Vagina (tissue), 2 donors: ENCODE results near the gene EML4. TPM values are rescaled to one million over a fixed set of nuclear protein-coding genes. Genes with fewer than 3 reads are reported as not detected.

ENCODE experiments used
- DNase-seq, 2 donors: peaks; one replicate each; pipeline ENCODE4 v3.0.0-alpha.2; 2017; ENCODE audit errors: extremely low spot score in 2 of 2
- H3K27ac ChIP-seq: fragments of 200-600 bp; sonication (generic); one replicate; pipeline ENCODE4 v1.5.1; 2019
- H3K27me3 ChIP-seq: fragments of 200-600 bp; sonication (generic); one replicate; pipeline ENCODE4 v1.5.1; 2019
- H3K36me3 ChIP-seq, 2 donors: fragments of 200-600 bp; sonication (generic); one replicate each; pipeline ENCODE4 v1.5.1; 2017 to 2019
- H3K4me1 ChIP-seq: fragments of 200-600 bp; sonication (generic); one replicate; pipeline ENCODE4 v1.5.1; 2019
- H3K4me3 ChIP-seq, 2 donors: fragments of 200-600 bp; sonication (generic); 1 replicate in 1 of 2; 2 replicates in 1 of 2; pipeline ENCODE4 v1.5.1; 2016 to 2019
- H3K9me3 ChIP-seq: fragments of 200-600 bp; sonication (generic); one replicate; pipeline ENCODE4 v1.5.1; 2019
- POLR2A ChIP-seq, 2 donors: fragments of 450-650 bp; IDR thresholded peaks; one replicate each; pipeline ENCODE4 v1.6.1; 2017; ENCODE audit warnings: antibody characterized with exemption in 2 of 2, mild to moderate bottlenecking in 2 of 2, moderate library complexity in 2 of 2
- POLR2AphosphoS5 ChIP-seq, 2 donors: sonication (generic); formaldehyde crosslinking; IDR thresholded peaks; one replicate each; pipeline ENCODE4 v1.9.0; 2017; ENCODE audit warnings: antibody characterized with exemption in 2 of 2, mild to moderate bottlenecking in 2 of 2, low read depth in 1 of 2; ENCODE audit not compliant: insufficient read depth in 1 of 2
- intact Hi-C: fragments of 100-400 bp; cut with DNase I; formaldehyde crosslinking; loops from one replicate; pipeline ENCODE4 v1.15.1; 2023
- total RNA-seq: library from RNA; depleted of rRNA; stranded (reverse); fragments of >200 nt; gene quantifications from one replicate; pipeline ENCODE4 v1.2.3, GENCODE V29; 2016
- TF ChIP-seq, protein P1 (sequence below), 3 experiments: fragments of 450-650 bp in 2 of 3; fragments of 200-600 bp in 1 of 3; sonication (generic) in 1 of 3; IDR thresholded peaks; one replicate each; pipeline ENCODE4 v1.5.1; 2017 to 2019; ENCODE audit warnings: antibody characterized with exemption in 3 of 3, mild to moderate bottlenecking in 2 of 3, moderate library complexity in 2 of 3

The EML4 gene
- total RNA-seq, 1 donor from 2014 or later: 26.0 TPM

- Histone ChIP-seq H3K27me3 (no peaks in the 10 kb centered on the region), H3K9me3 (no peaks in the 10 kb centered on the region), H3K27ac (no peak overlapping the region), H3K4me3 (no peak overlapping the region), H3K4me1 (no peaks in the 10 kb centered on the region), H3K36me3 (no peaks in the 10 kb centered on the region)
- TF ChIP-seq POLR2A (IDR thresholded peaks at IDR 0.05) (no peak), POLR2AphosphoS5 (IDR thresholded peaks at IDR 0.05; ENCODE audit: insufficient read depth in 1 of 2, low read depth in 1 of 2) (no peak)
- TF ChIP-seq, protein P1, sequence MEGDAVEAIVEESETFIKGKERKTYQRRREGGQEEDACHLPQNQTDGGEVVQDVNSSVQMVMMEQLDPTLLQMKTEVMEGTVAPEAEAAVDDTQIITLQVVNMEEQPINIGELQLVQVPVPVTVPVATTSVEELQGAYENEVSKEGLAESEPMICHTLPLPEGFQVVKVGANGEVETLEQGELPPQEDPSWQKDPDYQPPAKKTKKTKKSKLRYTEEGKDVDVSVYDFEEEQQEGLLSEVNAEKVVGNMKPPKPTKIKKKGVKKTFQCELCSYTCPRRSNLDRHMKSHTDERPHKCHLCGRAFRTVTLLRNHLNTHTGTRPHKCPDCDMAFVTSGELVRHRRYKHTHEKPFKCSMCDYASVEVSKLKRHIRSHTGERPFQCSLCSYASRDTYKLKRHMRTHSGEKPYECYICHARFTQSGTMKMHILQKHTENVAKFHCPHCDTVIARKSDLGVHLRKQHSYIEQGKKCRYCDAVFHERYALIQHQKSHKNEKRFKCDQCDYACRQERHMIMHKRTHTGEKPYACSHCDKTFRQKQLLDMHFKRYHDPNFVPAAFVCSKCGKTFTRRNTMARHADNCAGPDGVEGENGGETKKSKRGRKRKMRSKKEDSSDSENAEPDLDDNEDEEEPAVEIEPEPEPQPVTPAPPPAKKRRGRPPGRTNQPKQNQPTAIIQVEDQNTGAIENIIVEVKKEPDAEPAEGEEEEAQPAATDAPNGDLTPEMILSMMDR (IDR thresholded peaks at IDR 0.05): no peak
- no peak for DNase-seq
- intact Hi-C loops: no loop called here
Measured at GRCh38 chr2:42286268-42286946, 117.3 kb downstream of the EML4 start.

GRCh38 chr2:42288811-42289210, 119.7 kb downstream of the EML4 start:
- intact Hi-C loops: no loop called here
- Histone ChIP-seq H3K27me3 (no peaks in the 10 kb centered on the region), H3K9me3 (no peaks in the 10 kb centered on the region), H3K36me3 (no peaks in the 10 kb centered on the region), H3K4me3 (no peak overlapping the region), H3K27ac (no peak overlapping the region), H3K4me1 (no peaks in the 10 kb centered on the region)
- TF ChIP-seq, protein P1 (IDR thresholded peaks at IDR 0.05): no peak
- TF ChIP-seq POLR2A (IDR thresholded peaks at IDR 0.05) (no peak), POLR2AphosphoS5 (IDR thresholded peaks at IDR 0.05; ENCODE audit: insufficient read depth in 1 of 2, low read depth in 1 of 2) (no peak)
- no peak for DNase-seq

DNA sequence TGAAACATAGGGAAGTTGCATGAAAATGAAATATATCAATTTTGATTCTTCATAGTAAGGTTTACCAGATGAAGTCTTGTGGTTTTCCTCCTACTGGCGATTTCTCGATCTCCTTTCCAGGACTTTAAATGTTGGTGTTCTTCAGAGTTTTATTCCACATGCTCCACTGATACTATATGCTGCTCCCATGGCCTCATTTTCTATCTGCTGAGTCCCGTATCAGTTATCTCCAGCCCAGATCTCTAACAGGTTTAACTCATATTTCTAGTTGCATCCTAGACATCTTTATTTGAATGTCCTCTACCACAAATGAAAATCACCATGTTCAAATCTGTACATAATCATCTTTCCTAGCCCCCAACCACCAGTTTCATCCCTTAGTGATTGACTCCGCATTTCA, 120.1 kb downstream of the EML4 start:
- no peaks in the 10 kb centered on the region for H3K4me1 ChIP-seq
- DNase-seq: no peak
- H3K4me3 ChIP-seq: no peak overlapping the region
- H3K36me3 ChIP-seq: no peaks in the 10 kb centered on the region
- H3K9me3 ChIP-seq: no peaks in the 10 kb centered on the region
- no peak overlapping the region for H3K27ac ChIP-seq
- no peaks in the 10 kb centered on the region for H3K27me3 ChIP-seq
- TF ChIP-seq, protein P1 (IDR thresholded peaks at IDR 0.05): no peak
- TF ChIP-seq POLR2A (IDR thresholded peaks at IDR 0.05) (no peak), POLR2AphosphoS5 (IDR thresholded peaks at IDR 0.05; ENCODE audit: insufficient read depth in 1 of 2, low read depth in 1 of 2) (no peak)
- intact Hi-C loops: no loop called here

- no peaks in the 10 kb centered on the region for H3K9me3 ChIP-seq
- H3K36me3 ChIP-seq: no peaks in the 10 kb centered on the region
- no peak overlapping the region for H3K4me3 ChIP-seq
- H3K4me1 ChIP-seq: no peaks in the 10 kb centered on the region
- no peaks in the 10 kb centered on the region for H3K27me3 ChIP-seq
- DNase-seq: no peak
- TF ChIP-seq, protein P1 (IDR thresholded peaks at IDR 0.05): no peak
- TF ChIP-seq POLR2A (IDR thresholded peaks at IDR 0.05) (no peak), POLR2AphosphoS5 (IDR thresholded peaks at IDR 0.05; ENCODE audit: insufficient read depth in 1 of 2, low read depth in 1 of 2) (no peak)
- intact Hi-C loops: no loop called here
- no peak overlapping the region for H3K27ac ChIP-seq
Measured at GRCh38 chr2:42290005-42290404, 120.9 kb downstream of the EML4 start.

DNA sequence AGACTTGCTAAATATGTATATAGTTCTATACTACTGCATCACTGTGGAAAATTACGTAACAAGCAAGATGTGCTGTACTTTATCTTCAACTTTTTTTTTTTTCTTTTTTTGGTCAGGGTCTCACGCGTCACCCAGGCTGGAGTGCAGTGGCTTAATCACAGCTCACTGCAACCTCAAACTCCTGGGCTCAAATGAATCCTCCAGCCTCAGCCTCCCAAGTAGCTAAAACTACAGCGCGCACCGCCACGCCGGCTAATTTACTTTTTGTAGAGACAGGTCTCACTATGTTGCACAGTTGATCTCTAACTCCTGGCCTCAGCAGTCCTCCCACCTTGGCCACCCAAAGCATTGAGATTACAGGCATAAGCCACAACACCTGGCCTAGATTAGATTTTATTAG, 123.9 kb downstream of the EML4 start:
- no peaks in the 10 kb centered on the region for H3K27me3 ChIP-seq
- no peak overlapping the region for H3K27ac ChIP-seq
- no peak for DNase-seq
- no peak overlapping the region for H3K4me3 ChIP-seq
- no peaks in the 10 kb centered on the region for H3K4me1 ChIP-seq
- intact Hi-C loops: no loop called here
- TF ChIP-seq POLR2A (IDR thresholded peaks at IDR 0.05) (no peak), POLR2AphosphoS5 (IDR thresholded peaks at IDR 0.05; ENCODE audit: insufficient read depth in 1 of 2, low read depth in 1 of 2) (no peak)
- TF ChIP-seq, protein P1 (IDR thresholded peaks at IDR 0.05): no peak
- no peaks in the 10 kb centered on the region for H3K36me3 ChIP-seq
- H3K9me3 ChIP-seq: no peaks in the 10 kb centered on the region
